IMR-90 (cell line): ENCODE results near the gene ARAP2. TPM values are rescaled to one million over a fixed set of nuclear protein-coding genes. Genes with fewer than 3 reads are reported as not detected.

Experiments used
- ATAC-seq: fragments of 200-7000 bp; cut with Tn5 transposase; 2 replicates; pipeline ENCODE4 v1.9.1; 2020; ENCODE audit warnings: low read depth, mild to moderate bottlenecking, moderate library complexity
- BruUV-seq: library from RNA; stranded (reverse); fragments of 400-500 nt; replicated peaks from 2 replicates; lab custom pipeline; 2021; lab: Mats Ljungman, UMichigan
- CTCF ChIA-PET: fragments of 300-600 bp; formaldehyde crosslinking; extraction: SDS; loops from one replicate; lab custom pipeline; 2021; ENCODE audit warnings: antibody characterized with exemption; lab: Yijun Ruan, JAX
- POLR2A ChIA-PET: fragments of 300-600 bp; sonication (Branson Sonifier 250); formaldehyde crosslinking; loops from one replicate; lab custom pipeline; 2022; ENCODE audit warnings: antibody characterized with exemption; ENCODE audit not compliant: unreplicated experiment; lab: Charles Lee
- DNase-seq: peaks from one replicate; pipeline ENCODE4 v3.0.0; 2013
- H2AFZ ChIP-seq: replicated peaks from 2 replicates; pipeline ENCODE3; 2013; ENCODE audit warnings: low read length, mild to moderate bottlenecking; ENCODE audit not compliant: poor library complexity
- H2AK5ac ChIP-seq: 2 replicates; pipeline ENCODE4 v1.6.1; 2013; ENCODE audit warnings: low read depth, low read length, inconsistent platforms
- H2AK9ac ChIP-seq: replicated peaks from 2 replicates; pipeline ENCODE3; 2013; ENCODE audit warnings: mild to moderate bottlenecking, low read depth, low read length, moderate library complexity; ENCODE audit not compliant: poor library complexity
- H2BK120ac ChIP-seq: 2 replicates; pipeline ENCODE4 v1.6.1; 2013; ENCODE audit warnings: low read depth, low read length, inconsistent platforms
- H2BK15ac ChIP-seq: 3 replicates; pipeline ENCODE4 v1.6.1; 2013; ENCODE audit warnings: low read depth, low read length, inconsistent platforms
- H2BK20ac ChIP-seq: 2 replicates; pipeline ENCODE4 v1.6.1; 2013; ENCODE audit warnings: low read depth, mild to moderate bottlenecking, inconsistent platforms, low read length, moderate library complexity
- H2BK5ac ChIP-seq: 2 replicates; pipeline ENCODE4 v1.6.1; 2013; ENCODE audit warnings: mild to moderate bottlenecking, low read depth, low read length, inconsistent platforms; ENCODE audit not compliant: poor library complexity, severe bottlenecking
- H3K14ac ChIP-seq: replicated peaks from 2 replicates; pipeline ENCODE4 v1.6.1; 2013; ENCODE audit warnings: low read depth, low read length, inconsistent platforms
- H3K18ac ChIP-seq: 2 replicates; pipeline ENCODE4 v1.6.1; 2013; ENCODE audit warnings: low read depth, low read length, control low read depth
- H3K23ac ChIP-seq: 2 replicates; pipeline ENCODE4 v1.6.1; 2013; ENCODE audit warnings: low read depth, low read length, inconsistent platforms
- H3K27ac ChIP-seq: 2 replicates; pipeline ENCODE4 v1.5.1; 2013; ENCODE audit warnings: mild to moderate bottlenecking, control low read depth, low read length; ENCODE audit not compliant: insufficient read depth
- H3K27me3 ChIP-seq: 2 replicates; pipeline ENCODE4 v1.6.1; 2013; ENCODE audit warnings: low read length; ENCODE audit not compliant: control insufficient read depth, insufficient read depth
- H3K36me3 ChIP-seq: 2 replicates; pipeline ENCODE4 v1.6.1; 2013; ENCODE audit warnings: low read length, mixed read lengths; ENCODE audit not compliant: control insufficient read depth, insufficient read depth
- H3K4ac ChIP-seq: 2 replicates; pipeline ENCODE4 v1.6.1; 2013; ENCODE audit warnings: low read depth, low read length, inconsistent platforms
- H3K4me1 ChIP-seq: 2 replicates; pipeline ENCODE4 v1.6.1; 2013; ENCODE audit warnings: low read length, mixed read lengths; ENCODE audit not compliant: control insufficient read depth, insufficient read depth
- H3K4me2 ChIP-seq: 2 replicates; pipeline ENCODE4 v1.6.1; 2013; ENCODE audit warnings: low read depth, mild to moderate bottlenecking, control low read depth, low read length, moderate library complexity
- H3K4me3 ChIP-seq: 2 replicates; pipeline ENCODE4 v1.5.1; 2013; ENCODE audit warnings: low read depth, mild to moderate bottlenecking, control low read depth, low read length, moderate library complexity; ENCODE audit not compliant: insufficient read depth
- H3K56ac ChIP-seq: 2 replicates; pipeline ENCODE4 v1.6.1; 2013; ENCODE audit warnings: low read length, inconsistent platforms; ENCODE audit not compliant: insufficient read depth; ENCODE audit errors: extremely low read depth
- H3K79me1 ChIP-seq, 2 experiments: 2 replicates each; pipeline ENCODE4 v1.6.1; 2013; ENCODE audit warnings: low read length in 2 of 2, inconsistent platforms in 1 of 2, low read depth in 1 of 2
- H3K9ac ChIP-seq: 2 replicates; pipeline ENCODE4 v1.6.1; 2013; ENCODE audit warnings: low read depth, low read length, control low read depth
- H3K9me1 ChIP-seq: 2 replicates; pipeline ENCODE4 v1.6.1; 2013; ENCODE audit warnings: low read length, inconsistent platforms; ENCODE audit not compliant: insufficient read depth
- H3K9me3 ChIP-seq: 2 replicates; pipeline ENCODE4 v1.6.1; 2013; ENCODE audit warnings: low read length; ENCODE audit not compliant: control insufficient read depth, insufficient read depth
- H4K20me1 ChIP-seq: 2 replicates; pipeline ENCODE4 v1.6.1; 2013; ENCODE audit warnings: low read length, inconsistent platforms; ENCODE audit not compliant: insufficient read depth
- H4K5ac ChIP-seq: 2 replicates; pipeline ENCODE4 v1.6.1; 2013; ENCODE audit warnings: mild to moderate bottlenecking, low read depth, low read length, control low read depth
- H4K8ac ChIP-seq, 2 experiments: 2 replicates each; pipeline ENCODE4 v1.6.1; 2013; ENCODE audit warnings: low read depth in 2 of 2, low read length in 2 of 2, control low read depth in 1 of 2, inconsistent platforms in 1 of 2
- H4K91ac ChIP-seq: 2 replicates; pipeline ENCODE4 v1.6.1; 2013; ENCODE audit warnings: low read depth, low read length, inconsistent platforms; ENCODE audit not compliant: insufficient read depth
- BHLHE40 ChIP-seq: fragments of 150-350 bp; IDR thresholded peaks from 2 replicates; pipeline ENCODE4 v1.6.1; 2016; ENCODE audit warnings: mild to moderate bottlenecking, low read depth, low read length
- WGBS, 2 experiments: methylation state at CpG; one replicate each; pipeline versions ENCODE4 v1.1.5 to v1.1.7; 2013; ENCODE audit warnings: missing lambda C conversion rate in 2 of 2; ENCODE audit not compliant: insufficient read length in 1 of 2; ENCODE audit errors: extremely low coverage in 2 of 2; 5-methylcytosine and 5-hydroxymethylcytosine counted together
- dilution Hi-C: fragments of 300-500 bp; cut with HindIII; formaldehyde crosslinking; loops from one replicate; pipeline ENCODE4 v1.14.3; 2018; ENCODE audit warnings: low sequenced_read_pairs; ENCODE audit not compliant: unreplicated experiment
- in situ Hi-C: fragments of 300-500 bp; cut with MboI; formaldehyde crosslinking; loops from 3 replicates; pipeline ENCODE4 v1.14.3; 2019; ENCODE audit warnings: low sequenced_read_pairs, inconsistent platforms, mixed read lengths
- intact Hi-C: fragments of 100-400 bp; cut with micrococcal nuclease; formaldehyde crosslinking; loops from 2 replicates; pipeline ENCODE4 v1.10.0; 2022
- polyA plus RNA-seq, 3 experiments: library from polyadenylated mRNA; depleted of rRNA; stranded (reverse); fragments of >200 nt; gene quantifications; 2 replicates each; pipeline ENCODE4 v1.2.3, GENCODE V29; 2012; ENCODE audit warnings: low replicate concordance in 1 of 3
- total RNA-seq: library from RNA; depleted of rRNA; stranded (reverse); fragments of >200 nt; gene quantifications from 2 replicates; pipeline ENCODE4 v1.2.3, GENCODE V29; 2012

Gene ARAP2
- total and polyA plus RNA-seq, 2 of the 4 experiments (the other 2 are of a cell fraction) = 0.32 to 1.8 TPM

- no peak for ATAC-seq
- H3K9ac ChIP-seq = no peak overlapping the region
- dilution Hi-C loops (no loop called here), intact Hi-C loops (no loop called here), in situ Hi-C loops (no loop called here)
- BruUV-seq = no TSS peak
- H3K79me1 ChIP-seq = no peaks in the 10 kb centered on the region
- H3K4me2 ChIP-seq = no peak overlapping the region
- no peak for TF ChIP-seq BHLHE40
- no peak overlapping the region for H2BK120ac ChIP-seq
- ChIA-PET POLR2A (no interaction called here), CTCF (no interaction called here)
- no peak overlapping the region for H3K4ac ChIP-seq
- H4K8ac ChIP-seq = no peak overlapping the region
- H2AK5ac ChIP-seq = no peak overlapping the region
- H3K4me3 ChIP-seq = no peak overlapping the region
- H2AFZ ChIP-seq = no peak overlapping the region
- no peak overlapping the region for H3K14ac ChIP-seq
- no peaks in the 10 kb centered on the region for H4K20me1 ChIP-seq
- H3K23ac ChIP-seq = no peak overlapping the region
- no CpG with 5 or more reads among the region's 2 CpGs for WGBS, 2 experiments
- DNase-seq = no peak
- no peaks in the 10 kb centered on the region for H3K27me3 ChIP-seq
- no peak overlapping the region for H2AK9ac ChIP-seq
- no peaks in the 10 kb centered on the region for H3K4me1 ChIP-seq
- no peaks in the 10 kb centered on the region for H3K9me1 ChIP-seq
- no peak overlapping the region for H4K5ac ChIP-seq
- no peak overlapping the region for H3K56ac ChIP-seq
- H2BK5ac ChIP-seq = no peak overlapping the region
- H4K91ac ChIP-seq = no peak overlapping the region
- no peak overlapping the region for H3K18ac ChIP-seq
- no peaks in the 10 kb centered on the region for H3K36me3 ChIP-seq
- H3K9me3 ChIP-seq = peaks cover 9% of the 10 kb centered on the region
- H2BK20ac ChIP-seq = no peak overlapping the region
- no peak overlapping the region for H3K27ac ChIP-seq
- no peak overlapping the region for H2BK15ac ChIP-seq
These were observed 177.2 kb downstream of the ARAP2 start for GRCh38 chr4:36067116-36067515.
